LHCN-M2 (cell line): ENCODE results near the gene PARP16. TPM values are rescaled to one million over a fixed set of nuclear protein-coding genes. Genes with fewer than 3 reads are reported as not detected.

Source experiments
- DNase-seq: peaks from one replicate; pipeline ENCODE4 v3.0.0-alpha.2; 2012; ENCODE audit warnings: low read depth
- total RNA-seq: library from RNA; depleted of rRNA; stranded (reverse); fragments of >200 nt; gene quantifications from 2 replicates; pipeline ENCODE4 v1.2.3, GENCODE V29; 2014

PARP16 gene
- total RNA-seq, 1 experiment from 2014 or later, result 7.3 TPM

GRCh38 chr15:65275728-65276126, 11.0 kb downstream of the PARP16 start:
- peak; percentile 37 for DNase-seq

GRCh38 chr15:65275104-65275727, 11.5 kb downstream of the PARP16 start:
- DNase-seq, result no peak

- peak; percentile 56 for DNase-seq
Measured at GRCh38 chr15:65270811-65271545, 15.7 kb downstream of the PARP16 start.

GRCh38 chr15:65268411-65268810, 18.3 kb downstream of the PARP16 start:
- DNase-seq, result no peak

GRCh38 chr15:65266469-65266868, 20.2 kb downstream of the PARP16 start:
- DNase-seq, result no peak

- no peak for DNase-seq
Measured at GRCh38 chr15:65264863-65265430, 21.7 kb downstream of the PARP16 start.

- no peak for DNase-seq
Measured at GRCh38 chr15:65263313-65263712, 23.4 kb downstream of the PARP16 start.

- DNase-seq, result no peak
Measured at GRCh38 chr15:65260968-65261367, 25.7 kb downstream of the PARP16 start.

GRCh38 chr15:65259367-65259797, 27.3 kb downstream of the PARP16 start:
- DNase-seq, result no peak

- DNase-seq, result no peak
Measured at GRCh38 chr15:65258375-65259262, 28.1 kb downstream of the PARP16 start.

GRCh38 chr15:65255486-65256140, 31.1 kb downstream of the PARP16 start:
- no peak for DNase-seq

GRCh38 chr15:65254758-65255157, 31.9 kb downstream of the PARP16 start:
- no peak for DNase-seq

- DNase-seq, result no peak
Measured at GRCh38 chr15:65254356-65254755, 32.3 kb downstream of the PARP16 start.

GRCh38 chr15:65249641-65250040, 37.0 kb downstream of the PARP16 start:
- DNase-seq, result no peak

GRCh38 chr15:65248511-65249255, 38.0 kb downstream of the PARP16 start:
- DNase-seq, result peak; percentile 14

GRCh38 chr15:65246939-65247338, 39.7 kb downstream of the PARP16 start:
- no peak for DNase-seq

GRCh38 chr15:65246026-65246714, 40.5 kb downstream of the PARP16 start:
- DNase-seq, result no peak

GRCh38 chr15:65245096-65245856, 41.4 kb downstream of the PARP16 start:
- DNase-seq, result peak; percentile 80

- DNase-seq, result peak; percentile 74
Measured at GRCh38 chr15:65244638-65245037, 42.0 kb downstream of the PARP16 start.
